H1 (cell line): ENCODE measurements around the gene UBC. TPM values are rescaled to one million over a fixed set of nuclear protein-coding genes. Genes with fewer than 3 reads are reported as not detected.

ENCODE experiments used
- BCL11A ChIP-seq, 2 experiments: IDR thresholded peaks; one replicate each; pipeline ENCODE4 v1.6.1; 2011; ENCODE audit warnings: low read depth in 2 of 2, low read length in 2 of 2, mild to moderate bottlenecking in 2 of 2
- E2F6 ChIP-seq: IDR thresholded peaks from 2 replicates; pipeline ENCODE4 v1.6.1; 2012; ENCODE audit warnings: inconsistent platforms
- GABPA ChIP-seq: IDR thresholded peaks from 2 replicates; pipeline ENCODE4 v1.6.1; 2011; ENCODE audit warnings: mild to moderate bottlenecking, low read length, moderate library complexity, borderline replicate concordance; ENCODE audit not compliant: insufficient read depth
- NRF1 ChIP-seq: IDR thresholded peaks from 2 replicates; pipeline ENCODE4 v1.6.1; 2011; ENCODE audit warnings: mild to moderate bottlenecking, low read depth, low read length, improper control_type of control experiment
- polyA plus RNA-seq, 7 experiments: library from polyadenylated mRNA; depleted of rRNA in 3 of 7; stranded (reverse) in 5 of 7; unstranded in 2 of 7; fragments of >200 nt in 5 of 7; fragments of 200-250 nt in 2 of 7; gene quantifications; 1 replicate in 5 of 7; 2 replicates in 1 of 7; 4 replicates in 1 of 7; pipeline versions ENCODE4 v1.2.1 to v1.2.3, GENCODE V29; 2011 to 2013; ENCODE audit warnings: missing spikeins in 2 of 7, mixed read lengths in 2 of 7
- total RNA-seq: library from RNA; stranded (reverse); fragmentation: NEBNext Ultra II Directional; extraction: Animal tissue kit (Norgen Biotek cat#: 25700); gene quantifications from 2 replicates; pipeline ENCODE4 v1.2.1, GENCODE V29; 2021

Gene UBC
- total and polyA plus RNA-seq, 2 of the 8 experiments (the other 6 are each of a cell fraction or from before 2014, with no cell fraction given) = 559 to 749 TPM

- TF ChIP-seq E2F6 (no peak), GABPA (no peak), BCL11A (IDR thresholded peaks at IDR 0.05; ENCODE audit: low read depth in 2 of 2, low read length in 2 of 2) (no peak), NRF1 (no peak)
Measured at GRCh38 chr12:124902916-124903315, 11.5 kb downstream of the UBC start (continued).
